Right atrium auricular region (tissue), 2 donors: ENCODE measurements around the gene CCDC148. TPM values are rescaled to one million over a fixed set of nuclear protein-coding genes. Genes with fewer than 3 reads are reported as not detected.

Experiments used
- DNase-seq: peaks from one replicate; pipeline ENCODE4 v3.0.0-alpha.2; 2019; ENCODE audit warnings: low spot score
- H3K27ac ChIP-seq, 2 donors: fragments of 200-600 bp; sonication (generic); 1 replicate in 1 of 2; 2 replicates in 1 of 2; pipeline ENCODE4 v1.5.1; 2016 to 2019
- H3K27me3 ChIP-seq, 2 donors: fragments of 200-600 bp; sonication (generic); one replicate each; pipeline versions ENCODE4 v1.5.1 to v1.6.0; 2017 to 2019
- H3K36me3 ChIP-seq: fragments of 200-600 bp; sonication (generic); one replicate; pipeline ENCODE4 v1.5.1; 2016
- H3K4me1 ChIP-seq, 2 donors: fragments of 200-600 bp; sonication (generic); one replicate each; pipeline versions ENCODE4 v1.5.1 to v1.6.0; 2017 to 2019
- H3K4me3 ChIP-seq, 2 donors: fragments of 200-600 bp; sonication (generic); 1 replicate in 1 of 2; 2 replicates in 1 of 2; pipeline ENCODE4 v1.5.1; 2017 to 2019; ENCODE audit warnings: mild to moderate bottlenecking in 1 of 2, moderate library complexity in 1 of 2
- H3K9me3 ChIP-seq, 2 donors: fragments of 200-600 bp; sonication (generic); one replicate each; pipeline ENCODE4 v1.5.1; 2019
- total RNA-seq, 2 donors: library from RNA; depleted of rRNA; stranded (reverse); fragments of >200 nt; gene quantifications; one replicate each; pipeline ENCODE4 v1.1.0, GENCODE V29; 2016
- TF ChIP-seq, protein P1 (sequence below), 2 donors: fragments of 200-600 bp; sonication (generic); IDR thresholded peaks; one replicate each; pipeline ENCODE4 v1.5.1; 2019; ENCODE audit warnings: antibody characterized with exemption in 2 of 2

The CCDC148 gene
- total RNA-seq, 2 donors from 2014 or later = 0.20 to 1.1 TPM

GRCh38 chr2:158144914-158145625 is 311.5 kb downstream of the CCDC148 start:
- Histone ChIP-seq H3K4me1 (no peaks in the 10 kb centered on the region), H3K36me3 (no peaks in the 10 kb centered on the region), H3K27me3 (no peaks in the 10 kb centered on the region), H3K4me3 (no peak overlapping the region), H3K27ac (no peak overlapping the region), H3K9me3 (no peaks in the 10 kb centered on the region)
- no peak for DNase-seq
- TF ChIP-seq, protein P1, sequence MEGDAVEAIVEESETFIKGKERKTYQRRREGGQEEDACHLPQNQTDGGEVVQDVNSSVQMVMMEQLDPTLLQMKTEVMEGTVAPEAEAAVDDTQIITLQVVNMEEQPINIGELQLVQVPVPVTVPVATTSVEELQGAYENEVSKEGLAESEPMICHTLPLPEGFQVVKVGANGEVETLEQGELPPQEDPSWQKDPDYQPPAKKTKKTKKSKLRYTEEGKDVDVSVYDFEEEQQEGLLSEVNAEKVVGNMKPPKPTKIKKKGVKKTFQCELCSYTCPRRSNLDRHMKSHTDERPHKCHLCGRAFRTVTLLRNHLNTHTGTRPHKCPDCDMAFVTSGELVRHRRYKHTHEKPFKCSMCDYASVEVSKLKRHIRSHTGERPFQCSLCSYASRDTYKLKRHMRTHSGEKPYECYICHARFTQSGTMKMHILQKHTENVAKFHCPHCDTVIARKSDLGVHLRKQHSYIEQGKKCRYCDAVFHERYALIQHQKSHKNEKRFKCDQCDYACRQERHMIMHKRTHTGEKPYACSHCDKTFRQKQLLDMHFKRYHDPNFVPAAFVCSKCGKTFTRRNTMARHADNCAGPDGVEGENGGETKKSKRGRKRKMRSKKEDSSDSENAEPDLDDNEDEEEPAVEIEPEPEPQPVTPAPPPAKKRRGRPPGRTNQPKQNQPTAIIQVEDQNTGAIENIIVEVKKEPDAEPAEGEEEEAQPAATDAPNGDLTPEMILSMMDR (IDR thresholded peaks at IDR 0.05) = no peak

GRCh38 chr2:158143703-158144360 is 312.7 kb downstream of the CCDC148 start:
- no peak overlapping the region for H3K27ac ChIP-seq
- no peaks in the 10 kb centered on the region for H3K9me3 ChIP-seq
- DNase-seq = no peak
- H3K36me3 ChIP-seq = no peaks in the 10 kb centered on the region
- no peak overlapping the region for H3K4me3 ChIP-seq
- TF ChIP-seq, protein P1 (IDR thresholded peaks at IDR 0.05) = no peak
- no peaks in the 10 kb centered on the region for H3K27me3 ChIP-seq
- no peaks in the 10 kb centered on the region for H3K4me1 ChIP-seq

DNA sequence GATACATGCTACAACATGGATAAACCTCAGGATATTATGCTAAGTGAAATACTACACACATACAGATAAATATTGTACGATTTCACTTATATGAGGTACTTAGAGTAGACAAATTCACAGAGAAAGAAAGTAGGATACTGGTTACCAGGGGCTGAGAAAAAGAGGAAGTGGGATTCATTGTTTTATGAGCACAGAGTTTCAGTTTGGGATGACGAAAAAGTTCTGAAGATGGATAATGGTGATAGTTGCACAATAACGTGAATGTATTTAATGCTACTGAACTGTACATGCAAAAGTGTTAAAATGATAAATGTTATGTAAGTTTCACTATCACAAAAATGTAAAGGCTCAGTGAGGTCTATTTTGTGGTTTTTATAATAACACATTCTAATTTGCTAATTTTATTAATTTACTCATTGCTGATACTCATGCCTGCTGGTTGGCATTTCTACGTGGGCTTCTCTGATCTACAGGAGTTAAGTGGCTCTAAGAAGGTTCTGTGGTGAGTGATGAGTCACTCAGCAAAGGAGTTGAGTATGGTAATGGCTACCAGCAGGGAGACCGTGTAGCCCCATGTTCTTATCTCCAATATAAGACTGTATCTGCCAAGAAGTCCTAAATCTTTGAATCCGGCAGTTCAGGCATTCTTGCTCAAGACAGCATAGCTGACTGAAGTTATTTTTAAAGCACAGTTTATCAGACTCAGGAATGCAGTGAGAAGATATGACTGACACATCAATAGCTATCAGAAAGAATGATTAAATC is 313.8 kb downstream of the CCDC148 start:
- no peaks in the 10 kb centered on the region for H3K36me3 ChIP-seq
- no peaks in the 10 kb centered on the region for H3K9me3 ChIP-seq
- no peaks in the 10 kb centered on the region for H3K27me3 ChIP-seq
- H3K4me3 ChIP-seq = no peak overlapping the region
- TF ChIP-seq, protein P1 (IDR thresholded peaks at IDR 0.05) = no peak
- no peaks in the 10 kb centered on the region for H3K4me1 ChIP-seq
- H3K27ac ChIP-seq = no peak overlapping the region
- no peak for DNase-seq

GRCh38 chr2:158142165-158142564 is 314.4 kb downstream of the CCDC148 start:
- TF ChIP-seq, protein P1 (IDR thresholded peaks at IDR 0.05) = no peak
- no peaks in the 10 kb centered on the region for H3K36me3 ChIP-seq
- no peak overlapping the region for H3K4me3 ChIP-seq
- H3K4me1 ChIP-seq = no peaks in the 10 kb centered on the region
- H3K9me3 ChIP-seq = no peaks in the 10 kb centered on the region
- no peak for DNase-seq
- H3K27ac ChIP-seq = no peak overlapping the region
- no peaks in the 10 kb centered on the region for H3K27me3 ChIP-seq

DNA sequence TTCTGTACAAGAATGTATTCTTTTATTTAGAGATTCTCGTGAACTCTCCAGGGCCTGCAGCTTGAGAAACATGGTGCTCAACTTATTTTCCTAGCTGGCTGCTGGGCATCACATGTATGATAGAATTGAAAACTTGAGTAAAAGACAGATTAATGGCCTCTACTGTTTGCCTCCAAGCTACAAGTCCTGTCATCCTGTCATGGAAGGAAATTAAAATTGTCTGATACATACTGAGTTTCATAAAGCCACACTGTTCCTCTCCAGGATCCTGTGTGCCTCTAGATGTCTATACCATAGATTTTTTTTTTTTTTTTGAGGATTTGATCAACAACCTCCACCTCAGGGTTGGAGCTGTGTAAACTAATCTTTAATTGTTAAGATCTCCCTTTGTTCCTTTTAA is 316.4 kb downstream of the CCDC148 start:
- H3K27me3 ChIP-seq = no peaks in the 10 kb centered on the region
- H3K36me3 ChIP-seq = no peaks in the 10 kb centered on the region
- H3K4me1 ChIP-seq = no peaks in the 10 kb centered on the region
- TF ChIP-seq, protein P1 (IDR thresholded peaks at IDR 0.05) = no peak
- no peak for DNase-seq
- H3K27ac ChIP-seq = no peak overlapping the region
- no peaks in the 10 kb centered on the region for H3K9me3 ChIP-seq
- H3K4me3 ChIP-seq = no peak overlapping the region
